Measurements from ENCODE around the gene PRSS3. TPM values are rescaled to one million over a fixed set of nuclear protein-coding genes. Genes with fewer than 3 reads are reported as not detected.
A peak's percentile ranks its signal among the peaks of the same experiment; 100 is the strongest.
"Not testable (repeated sequence)": the region's sequence is repeated elsewhere in the genome, so short reads cannot be mapped to it uniquely, and the experiment has no call there.

PRSS3 gene
- total RNA-seq, 1 experiment from 2014 or later = 33.8 TPM

DNA sequence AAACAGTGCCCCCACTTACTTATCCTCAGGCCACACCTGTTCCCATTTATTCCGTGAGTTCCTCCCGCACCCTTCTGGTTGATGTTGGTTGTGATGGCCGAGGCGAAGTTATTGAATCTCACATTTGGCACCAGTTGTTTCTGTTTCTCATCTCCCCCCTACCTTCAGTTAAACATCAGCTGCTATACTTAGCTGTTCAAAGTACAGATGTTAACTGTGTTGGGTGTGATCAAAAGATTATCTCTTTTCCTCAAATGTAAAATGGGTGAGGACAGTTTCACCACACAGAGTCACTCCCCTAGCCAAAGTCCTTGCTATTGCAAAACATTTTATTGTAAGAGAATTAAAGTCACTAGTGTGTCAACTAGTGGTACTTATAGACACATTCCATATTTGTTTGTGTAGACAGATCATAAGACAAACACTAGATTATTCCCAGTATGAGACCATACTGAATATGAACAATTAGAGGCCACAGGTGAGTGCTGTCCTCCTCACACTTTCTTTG is 43.2 kb upstream of the PRSS3 start:
- H3K9me3 Mint-ChIP-seq (ENCODE audit: unreplicated experiment) = no peaks in the 10 kb centered on the region

DNA sequence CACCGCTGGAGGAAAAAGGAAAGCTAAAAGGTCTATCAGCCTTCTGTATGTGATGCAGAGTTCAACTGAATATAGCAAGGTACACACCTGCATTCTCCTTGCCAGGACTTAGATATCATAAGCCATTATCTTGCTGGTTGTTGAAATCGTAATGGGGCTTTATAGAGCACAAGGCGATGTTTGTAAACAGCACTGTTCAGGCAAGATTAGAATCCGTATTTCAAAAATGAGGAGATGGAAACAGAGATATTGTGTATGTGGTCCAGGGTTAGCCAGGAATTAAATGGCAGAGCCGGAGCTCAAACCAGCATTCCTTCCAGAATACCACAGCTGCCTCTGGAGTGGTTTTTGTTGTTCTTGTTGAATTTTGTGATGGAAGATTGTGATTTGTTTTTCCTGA is 42.6 kb upstream of the PRSS3 start:
- H3K9me3 ChIP-seq; H3K36me3 ChIP-seq (ENCODE audit: control insufficient read depth, insufficient read depth, low read length); H3K9me3 Mint-ChIP-seq (ENCODE audit: unreplicated experiment); H3K27me3 ChIP-seq (replicated peaks; ENCODE audit: control insufficient read depth, insufficient read depth, low read length); DNase-seq; H3K27me3 Mint-ChIP-seq (ENCODE audit: insufficient read depth, unreplicated experiment); H3K36me3 Mint-ChIP-seq (ENCODE audit: insufficient read depth, unreplicated experiment); H3K4me1 ChIP-seq; POLR2A ChIA-PET: not testable (repeated sequence)
- peak overlapping the region; percentile 19 for H3K4me3 ChIP-seq (ENCODE audit: low read depth, low read length)
- BruUV-seq (replicated peaks) = TSS peak; percentile 25
- CTCF ChIA-PET = interaction anchor here (0.5 to 2.0 kb wide), 3 partner anchors 15 to 129 kb away, joined by 3 to 13 read pairs (median 5); no protein-coding TSS in a partner anchor
- Mint-ChIP-seq H3K4me3 (ENCODE audit: unreplicated experiment) (peak overlapping the region; percentile 74), H3K4me1 (ENCODE audit: low read depth, unreplicated experiment) (peaks cover 17% of the 10 kb centered on the region), H3K27ac (ENCODE audit: unreplicated experiment) (peak overlapping the region; percentile 9)
- intact Hi-C loops (cut with micrococcal nuclease; ENCODE audit: unreplicated experiment) = loop anchor here (1.0 kb wide), 2 partner anchors 14 to 22 kb away; no protein-coding TSS in a partner anchor

More for the DNA sequence above, 43.2 kb upstream of the PRSS3 start:
- Histone ChIP-seq H3K27me3 (replicated peaks; ENCODE audit: control insufficient read depth, insufficient read depth, low read length) (no peaks in the 10 kb centered on the region), H3K4me1 (peaks cover 7% of the 10 kb centered on the region; the same call in 1 of the 2 replicates), H3K4me3 (ENCODE audit: low read depth, low read length) (peak overlapping the region; percentile 91), H3K9me3 (no peaks in the 10 kb centered on the region), H3K36me3 (ENCODE audit: control insufficient read depth, insufficient read depth, low read length) (no peaks in the 10 kb centered on the region)
- no TSS peak for BruUV-seq (replicated peaks)
- TF ChIP-seq, protein P1, sequence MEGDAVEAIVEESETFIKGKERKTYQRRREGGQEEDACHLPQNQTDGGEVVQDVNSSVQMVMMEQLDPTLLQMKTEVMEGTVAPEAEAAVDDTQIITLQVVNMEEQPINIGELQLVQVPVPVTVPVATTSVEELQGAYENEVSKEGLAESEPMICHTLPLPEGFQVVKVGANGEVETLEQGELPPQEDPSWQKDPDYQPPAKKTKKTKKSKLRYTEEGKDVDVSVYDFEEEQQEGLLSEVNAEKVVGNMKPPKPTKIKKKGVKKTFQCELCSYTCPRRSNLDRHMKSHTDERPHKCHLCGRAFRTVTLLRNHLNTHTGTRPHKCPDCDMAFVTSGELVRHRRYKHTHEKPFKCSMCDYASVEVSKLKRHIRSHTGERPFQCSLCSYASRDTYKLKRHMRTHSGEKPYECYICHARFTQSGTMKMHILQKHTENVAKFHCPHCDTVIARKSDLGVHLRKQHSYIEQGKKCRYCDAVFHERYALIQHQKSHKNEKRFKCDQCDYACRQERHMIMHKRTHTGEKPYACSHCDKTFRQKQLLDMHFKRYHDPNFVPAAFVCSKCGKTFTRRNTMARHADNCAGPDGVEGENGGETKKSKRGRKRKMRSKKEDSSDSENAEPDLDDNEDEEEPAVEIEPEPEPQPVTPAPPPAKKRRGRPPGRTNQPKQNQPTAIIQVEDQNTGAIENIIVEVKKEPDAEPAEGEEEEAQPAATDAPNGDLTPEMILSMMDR (IDR thresholded peaks at IDR 0.05; ENCODE audit: insufficient read depth in 1 of 2, low read depth in 1 of 2, low read length in 1 of 2, severe bottlenecking in 1 of 2, unreplicated experiment in 1 of 2) = no peak
- Mint-ChIP-seq H3K36me3 (ENCODE audit: insufficient read depth, unreplicated experiment) (no peaks in the 10 kb centered on the region), H3K4me1 (ENCODE audit: low read depth, unreplicated experiment) (peaks cover 17% of the 10 kb centered on the region), H3K27me3 (ENCODE audit: insufficient read depth, unreplicated experiment) (no peaks in the 10 kb centered on the region), H3K4me3 (ENCODE audit: unreplicated experiment) (peak overlapping the region; percentile 74), H3K27ac (ENCODE audit: unreplicated experiment) (peak overlapping the region; percentile 9)
- ChIA-PET CTCF (interaction anchor here (1.4 to 2.0 kb wide), 3 partner anchors 14 to 100 kb away, joined by 5 to 13 read pairs (median 5); no protein-coding TSS in a partner anchor), POLR2A (interaction anchor here (0.6 kb wide), 1 partner anchor 243 kb away, joined by 4 read pairs; no protein-coding TSS in a partner anchor)
- peak in 1 of 2 experiments; percentile 55 for DNase-seq
- intact Hi-C loops (cut with micrococcal nuclease; ENCODE audit: unreplicated experiment) = loop anchor here (1.0 kb wide), 1 partner anchor 14 kb away; no protein-coding TSS in a partner anchor

DNA sequence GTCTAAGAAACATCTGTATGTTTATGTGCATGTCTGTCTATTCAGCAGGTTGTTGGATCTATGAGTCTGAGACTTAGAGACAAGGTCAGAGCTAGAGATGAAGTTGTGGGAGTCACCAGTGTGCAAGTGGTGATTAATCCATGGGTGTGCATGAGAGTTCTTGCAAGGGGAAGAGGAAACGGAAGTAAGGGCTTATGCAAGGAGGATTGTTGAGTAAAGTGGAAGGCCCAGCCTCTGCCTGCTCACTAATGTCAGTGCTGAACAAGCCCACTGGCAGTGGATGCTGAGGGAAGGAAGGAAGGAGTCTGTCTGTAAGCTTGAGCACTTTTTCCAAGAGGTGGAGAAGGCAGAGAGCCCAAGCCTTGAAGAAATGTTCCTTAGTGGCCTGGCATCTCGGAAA is 35.7 kb upstream of the PRSS3 start:
- H3K9me3 Mint-ChIP-seq (ENCODE audit: unreplicated experiment); H3K36me3 Mint-ChIP-seq (ENCODE audit: insufficient read depth, unreplicated experiment); H3K27ac Mint-ChIP-seq (ENCODE audit: unreplicated experiment); BruUV-seq (replicated peaks); DNase-seq; H3K4me3 ChIP-seq (ENCODE audit: low read depth, low read length); H3K4me3 Mint-ChIP-seq (ENCODE audit: unreplicated experiment); H3K4me1 Mint-ChIP-seq (ENCODE audit: low read depth, unreplicated experiment); POLR2A ChIA-PET; H3K27me3 ChIP-seq (replicated peaks; ENCODE audit: control insufficient read depth, insufficient read depth, low read length); CTCF ChIA-PET; H3K27me3 Mint-ChIP-seq (ENCODE audit: insufficient read depth, unreplicated experiment); intact Hi-C loops (cut with micrococcal nuclease; ENCODE audit: unreplicated experiment); H3K36me3 ChIP-seq (ENCODE audit: control insufficient read depth, insufficient read depth, low read length); H3K9me3 ChIP-seq; H3K4me1 ChIP-seq: not testable (repeated sequence)

DNA sequence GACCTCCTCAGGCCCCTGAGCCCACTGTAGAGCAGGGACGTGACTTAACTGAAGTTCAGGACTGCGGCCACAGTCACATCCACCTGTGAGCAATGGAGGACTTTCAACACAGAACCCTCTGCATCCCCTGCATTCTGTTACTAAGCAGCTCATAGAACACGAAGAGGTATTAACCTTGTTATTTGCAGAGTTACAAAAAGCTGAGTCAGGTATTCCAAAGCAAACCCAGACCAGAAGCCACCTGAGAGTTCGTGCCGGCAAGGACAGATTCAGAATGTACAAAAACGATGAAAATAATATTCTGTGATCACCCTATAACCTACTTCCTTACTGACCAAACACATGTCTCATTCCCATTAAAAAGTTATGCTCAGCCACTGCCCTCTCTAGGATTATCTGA is 33.0 kb upstream of the PRSS3 start:
- H3K4me3 Mint-ChIP-seq (ENCODE audit: unreplicated experiment) = no peak overlapping the region

DNA sequence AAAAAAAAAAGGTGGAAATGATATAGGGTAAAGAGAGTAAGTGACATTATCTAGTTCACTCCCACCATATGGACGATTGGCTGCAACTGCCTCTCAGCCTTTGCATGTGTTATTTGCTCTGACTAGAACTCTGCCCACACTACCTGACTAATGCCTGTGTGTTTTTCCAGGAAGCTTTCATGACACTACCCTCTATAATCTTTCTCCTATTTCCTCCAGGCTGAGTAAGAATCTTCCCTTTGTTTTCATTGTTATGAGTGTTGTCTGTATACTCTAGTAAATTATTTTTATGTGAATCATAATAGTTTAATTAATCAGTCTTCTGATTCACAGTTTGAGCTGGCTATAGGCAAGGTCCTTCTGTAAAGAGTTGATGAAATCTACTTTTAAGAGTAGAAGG is 31.7 kb upstream of the PRSS3 start:
- POLR2A ChIA-PET; H3K4me1 Mint-ChIP-seq (ENCODE audit: low read depth, unreplicated experiment); intact Hi-C loops (cut with micrococcal nuclease; ENCODE audit: unreplicated experiment); H3K9me3 ChIP-seq; H3K27ac Mint-ChIP-seq (ENCODE audit: unreplicated experiment); H3K36me3 ChIP-seq (ENCODE audit: control insufficient read depth, insufficient read depth, low read length); CTCF ChIA-PET; H3K4me1 ChIP-seq; H3K4me3 ChIP-seq (ENCODE audit: low read depth, low read length); H3K27me3 Mint-ChIP-seq (ENCODE audit: insufficient read depth, unreplicated experiment); H3K27me3 ChIP-seq (replicated peaks; ENCODE audit: control insufficient read depth, insufficient read depth, low read length); DNase-seq; H3K36me3 Mint-ChIP-seq (ENCODE audit: insufficient read depth, unreplicated experiment); BruUV-seq (replicated peaks); H3K4me3 Mint-ChIP-seq (ENCODE audit: unreplicated experiment); H3K9me3 Mint-ChIP-seq (ENCODE audit: unreplicated experiment): not testable (repeated sequence)

More for the DNA sequence above, 33.0 kb upstream of the PRSS3 start:
- H3K27me3 ChIP-seq (replicated peaks; ENCODE audit: control insufficient read depth, insufficient read depth, low read length) = no peaks in the 10 kb centered on the region
- no peaks in the 10 kb centered on the region for H3K9me3 ChIP-seq
- BruUV-seq (replicated peaks) = no TSS peak
- ChIA-PET CTCF (interaction anchor here (0.7 to 0.8 kb wide), 2 partner anchors 16 to 25 kb away, joined by 3 read pairs; no protein-coding TSS in a partner anchor), POLR2A (no interaction called here)
- H3K4me1 ChIP-seq = no peaks in the 10 kb centered on the region
- intact Hi-C loops (cut with micrococcal nuclease; ENCODE audit: unreplicated experiment) = no loop called here
- H3K9me3 Mint-ChIP-seq (ENCODE audit: unreplicated experiment) = no peaks in the 10 kb centered on the region
- H3K36me3 ChIP-seq (ENCODE audit: control insufficient read depth, insufficient read depth, low read length) = no peaks in the 10 kb centered on the region
- peaks cover 6% of the 10 kb centered on the region for H3K4me1 Mint-ChIP-seq (ENCODE audit: low read depth, unreplicated experiment)
- no peaks in the 10 kb centered on the region for H3K27me3 Mint-ChIP-seq (ENCODE audit: insufficient read depth, unreplicated experiment)
- no peak overlapping the region for H3K27ac Mint-ChIP-seq (ENCODE audit: unreplicated experiment)
- no peak overlapping the region for H3K4me3 ChIP-seq (ENCODE audit: low read depth, low read length)
- TF ChIP-seq, protein P1 (IDR thresholded peaks at IDR 0.05; ENCODE audit: insufficient read depth in 1 of 2, low read depth in 1 of 2, low read length in 1 of 2, severe bottlenecking in 1 of 2, unreplicated experiment in 1 of 2) = no peak
- DNase-seq = no peak
- no peaks in the 10 kb centered on the region for H3K36me3 Mint-ChIP-seq (ENCODE audit: insufficient read depth, unreplicated experiment)

All from Caco-2 (cell line).